Brain microvascular endothelial cell (primary cell): ENCODE results near the gene DENND1A.

Experiments
- DNase-seq: peaks from one replicate; pipeline ENCODE4 v3.0.0-alpha.2; 2020
- H3K27ac ChIP-seq: fragments of 250-450 bp; sonication (Bioruptor Pico); 2 replicates; pipeline ENCODE4 v1.5.1; 2020; ENCODE audit warnings: mild to moderate bottlenecking, moderate library complexity
- H3K27me3 ChIP-seq: fragments of 250-450 bp; sonication (Bioruptor Pico); replicated peaks from 2 replicates; pipeline ENCODE4 v1.5.1; 2020; ENCODE audit warnings: mild to moderate bottlenecking
- H3K36me3 ChIP-seq: fragments of 250-450 bp; sonication (Bioruptor Pico); replicated peaks from 2 replicates; pipeline ENCODE4 v1.5.1; 2020; ENCODE audit warnings: mild to moderate bottlenecking
- H3K4me3 ChIP-seq: 2 replicates; pipeline ENCODE4 v1.5.1; 2011; ENCODE audit warnings: low read depth, mild to moderate bottlenecking, control low read depth, low read length, moderate library complexity
- CTCF ChIP-seq: IDR thresholded peaks from 2 replicates; pipeline ENCODE4 v1.5.1; 2011; ENCODE audit warnings: low read depth, mild to moderate bottlenecking, moderate library complexity, low read length, control low read depth, inconsistent platforms; ENCODE audit errors: missing control alignments
- in situ Hi-C: cut with HindIII; loops from 2 replicates; pipeline ENCODE4 v1.10.0; 2017; ENCODE audit warnings: low sequenced_read_pairs, low pct_ligation_motif_present

The DENND1A gene

GRCh38 chr9:123960965-123961364, 31.0 kb upstream of the DENND1A start:
- no peak for DNase-seq
- Histone ChIP-seq H3K36me3 (no peaks in the 10 kb centered on the region), H3K27me3 (peaks cover 4% of the 10 kb centered on the region), H3K27ac (no peak overlapping the region), H3K4me3 (no peak overlapping the region)
- TF ChIP-seq CTCF, result no peak
- in situ Hi-C loops, result no loop called here

GRCh38 chr9:123960366-123960765, 30.4 kb upstream of the DENND1A start:
- DNase-seq, result no peak
- in situ Hi-C loops, result no loop called here

GRCh38 chr9:123959787-123960186, 29.9 kb upstream of the DENND1A start:
- no peaks in the 10 kb centered on the region for H3K36me3 ChIP-seq
- peaks cover 4% of the 10 kb centered on the region for H3K27me3 ChIP-seq
- H3K4me3 ChIP-seq, result no peak overlapping the region
- DNase-seq, result no peak
- in situ Hi-C loops, result no loop called here
- no peak for TF ChIP-seq CTCF
- no peak overlapping the region for H3K27ac ChIP-seq

More at GRCh38 chr9:123960366-123960765, 30.4 kb upstream of the DENND1A start:
- H3K4me3 ChIP-seq, result no peak overlapping the region
- H3K27me3 ChIP-seq, result peaks cover 4% of the 10 kb centered on the region
- no peaks in the 10 kb centered on the region for H3K36me3 ChIP-seq
- peak; percentile 12 for TF ChIP-seq CTCF
- H3K27ac ChIP-seq, result no peak overlapping the region

- H3K4me3 ChIP-seq, result no peak overlapping the region
- no peak overlapping the region for H3K27ac ChIP-seq
- no peak for TF ChIP-seq CTCF
- in situ Hi-C loops, result no loop called here
- no peak for DNase-seq
- no peaks in the 10 kb centered on the region for H3K36me3 ChIP-seq
- peaks cover 4% of the 10 kb centered on the region for H3K27me3 ChIP-seq
Observed at GRCh38 chr9:123957731-123958130, 27.8 kb upstream of the DENND1A start.

GRCh38 chr9:123957168-123957721, 27.3 kb upstream of the DENND1A start:
- no peak for DNase-seq
- H3K36me3 ChIP-seq, result no peaks in the 10 kb centered on the region
- no peak overlapping the region for H3K4me3 ChIP-seq
- in situ Hi-C loops, result no loop called here
- no peak for TF ChIP-seq CTCF
- peaks cover 5% of the 10 kb centered on the region for H3K27me3 ChIP-seq
- no peak overlapping the region for H3K27ac ChIP-seq

GRCh38 chr9:123955637-123956036, 25.7 kb upstream of the DENND1A start:
- no peak overlapping the region for H3K4me3 ChIP-seq
- no peak for TF ChIP-seq CTCF
- H3K27ac ChIP-seq, result no peak overlapping the region
- peaks cover 2% of the 10 kb centered on the region for H3K27me3 ChIP-seq
- in situ Hi-C loops, result no loop called here
- H3K36me3 ChIP-seq, result no peaks in the 10 kb centered on the region
- no peak for DNase-seq
